Measurements from ENCODE around the gene LILRA2. TPM values are rescaled to one million over a fixed set of nuclear protein-coding genes. Genes with fewer than 3 reads are reported as not detected.

LILRA2 gene
- total and polyA plus RNA-seq, 3 donors from 2014 or later, result 0.47 to 2.6 (median 0.87) TPM

DNA sequence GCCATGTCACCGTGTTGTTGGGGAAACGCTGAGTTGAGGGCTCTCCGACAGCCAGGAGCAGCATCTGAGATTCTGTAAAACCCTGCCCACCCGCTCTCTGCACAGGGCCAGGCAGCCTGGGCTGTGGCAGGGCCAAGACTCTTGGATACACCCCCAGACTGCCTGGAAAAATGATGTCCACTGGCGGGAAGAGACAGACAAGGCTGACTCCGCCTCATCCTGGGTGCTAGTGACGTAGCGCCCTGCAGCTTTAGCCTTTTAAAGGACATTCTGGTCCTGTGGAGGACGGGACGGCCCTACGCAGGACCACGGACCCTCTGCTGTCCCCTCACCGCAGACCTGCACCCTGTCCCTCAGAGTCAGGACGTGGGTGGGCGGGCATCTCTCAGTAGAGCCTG lies 20.7 kb upstream of the LILRA2 start:
- Histone ChIP-seq H3K9me3 (no peaks in the 10 kb centered on the region), H3K27me3 (no peaks in the 10 kb centered on the region), H3K27ac (no peak overlapping the region), H3K36me3 (ENCODE audit: low read depth, missing control alignments) (no peaks in the 10 kb centered on the region), H3K4me3 (no peak overlapping the region), H3K4me1 (no peaks in the 10 kb centered on the region)
- no peak for TF ChIP-seq POLR2A (IDR thresholded peaks at IDR 0.05)
- TF ChIP-seq, protein P1, sequence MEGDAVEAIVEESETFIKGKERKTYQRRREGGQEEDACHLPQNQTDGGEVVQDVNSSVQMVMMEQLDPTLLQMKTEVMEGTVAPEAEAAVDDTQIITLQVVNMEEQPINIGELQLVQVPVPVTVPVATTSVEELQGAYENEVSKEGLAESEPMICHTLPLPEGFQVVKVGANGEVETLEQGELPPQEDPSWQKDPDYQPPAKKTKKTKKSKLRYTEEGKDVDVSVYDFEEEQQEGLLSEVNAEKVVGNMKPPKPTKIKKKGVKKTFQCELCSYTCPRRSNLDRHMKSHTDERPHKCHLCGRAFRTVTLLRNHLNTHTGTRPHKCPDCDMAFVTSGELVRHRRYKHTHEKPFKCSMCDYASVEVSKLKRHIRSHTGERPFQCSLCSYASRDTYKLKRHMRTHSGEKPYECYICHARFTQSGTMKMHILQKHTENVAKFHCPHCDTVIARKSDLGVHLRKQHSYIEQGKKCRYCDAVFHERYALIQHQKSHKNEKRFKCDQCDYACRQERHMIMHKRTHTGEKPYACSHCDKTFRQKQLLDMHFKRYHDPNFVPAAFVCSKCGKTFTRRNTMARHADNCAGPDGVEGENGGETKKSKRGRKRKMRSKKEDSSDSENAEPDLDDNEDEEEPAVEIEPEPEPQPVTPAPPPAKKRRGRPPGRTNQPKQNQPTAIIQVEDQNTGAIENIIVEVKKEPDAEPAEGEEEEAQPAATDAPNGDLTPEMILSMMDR (IDR thresholded peaks at IDR 0.05), result no peak
- intact Hi-C loops (cut with DNase I; ENCODE audit: low total_unique reads), result no loop called here
- 65 to 66% methylated on average over 3 to 15 of the region's 15 CpGs for WGBS, 2 donors
- no peak for DNase-seq

DNA sequence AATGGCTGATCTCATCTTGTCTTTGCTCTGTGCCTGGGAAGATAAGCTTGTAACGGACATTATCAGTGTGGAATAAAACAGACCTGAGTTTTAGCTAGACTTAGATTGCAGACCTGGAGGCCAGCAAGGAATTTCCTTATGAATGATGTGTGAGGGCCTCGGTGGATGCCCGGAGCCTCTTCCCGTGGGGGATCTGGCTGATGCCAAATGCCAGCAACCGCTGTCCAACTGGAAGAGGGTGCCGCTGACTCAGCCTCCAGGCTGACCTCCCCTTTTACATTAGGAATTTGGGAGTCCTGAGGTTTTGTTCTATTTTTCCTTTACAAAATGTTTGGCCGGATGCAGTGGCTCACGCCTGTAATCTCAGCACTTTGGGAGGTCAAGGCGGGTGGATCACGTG lies 19.6 kb upstream of the LILRA2 start:
- Histone ChIP-seq H3K4me3 (no peak overlapping the region), H3K27me3 (no peaks in the 10 kb centered on the region), H3K36me3 (ENCODE audit: low read depth, missing control alignments) (no peaks in the 10 kb centered on the region), H3K27ac (no peak overlapping the region), H3K9me3 (no peaks in the 10 kb centered on the region), H3K4me1 (no peaks in the 10 kb centered on the region)
- TF ChIP-seq POLR2A (IDR thresholded peaks at IDR 0.05), result no peak
- TF ChIP-seq, protein P1 (IDR thresholded peaks at IDR 0.05), result no peak
- DNase-seq, result no peak
- intact Hi-C loops (cut with DNase I; ENCODE audit: low total_unique reads), result no loop called here
- 59 to 71% methylated on average over 10 of the region's 10 CpGs for WGBS, 2 donors

DNA sequence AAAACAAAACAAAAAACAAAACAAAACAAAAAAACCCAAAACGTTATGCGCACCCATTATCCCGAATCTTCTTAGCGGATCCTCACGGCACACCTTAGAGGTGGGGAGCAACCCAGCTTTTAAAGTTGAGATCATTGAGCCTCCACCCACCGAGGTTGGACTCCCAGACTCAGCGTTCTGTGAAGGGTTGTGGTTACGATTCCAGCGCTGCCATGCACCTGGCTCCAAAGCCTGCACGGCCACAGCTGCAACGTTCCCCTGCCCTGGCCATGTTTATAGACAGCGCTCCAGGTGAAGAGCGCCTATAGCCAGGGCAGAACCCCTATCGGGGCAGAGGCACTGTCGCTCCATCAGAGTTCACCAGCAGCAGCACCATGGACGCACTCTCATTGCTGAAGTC lies 18.7 kb upstream of the LILRA2 start:
- intact Hi-C loops (cut with DNase I; ENCODE audit: low total_unique reads), result no loop called here
- no peaks in the 10 kb centered on the region for H3K9me3 ChIP-seq
- no peaks in the 10 kb centered on the region for H3K4me1 ChIP-seq
- DNase-seq, result no peak
- no peaks in the 10 kb centered on the region for H3K36me3 ChIP-seq (ENCODE audit: low read depth, missing control alignments)
- TF ChIP-seq POLR2A (IDR thresholded peaks at IDR 0.05), result no peak
- TF ChIP-seq, protein P1 (IDR thresholded peaks at IDR 0.05), result no peak
- H3K27ac ChIP-seq, result no peak overlapping the region
- WGBS, 2 donors, result 81 to 87% methylated on average over 13 to 16 of the region's 16 CpGs
- no peak overlapping the region for H3K4me3 ChIP-seq
- H3K27me3 ChIP-seq, result no peaks in the 10 kb centered on the region

DNA sequence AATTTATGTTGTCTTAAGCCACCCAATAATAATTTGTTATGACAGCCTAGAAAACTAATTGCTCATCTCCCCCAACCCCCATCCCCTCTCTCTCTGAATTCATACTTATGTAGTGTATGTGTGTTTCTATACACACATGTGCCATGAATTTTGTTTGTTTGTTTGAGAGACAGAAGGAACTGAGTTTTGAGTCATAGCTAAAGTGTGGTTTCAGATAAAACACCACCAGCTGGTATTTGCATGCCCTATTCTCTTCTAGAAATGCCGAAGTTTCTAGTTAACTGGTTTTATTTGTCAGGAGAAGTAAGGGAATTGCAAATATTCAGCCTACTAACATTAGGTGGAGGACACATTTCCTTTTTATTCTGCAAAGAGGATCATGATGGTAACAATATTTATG lies 17.4 kb upstream of the LILRA2 start:
- 89 to 90% methylated on average over 1 of the region's 1 CpG for WGBS, 2 donors
- DNase-seq, result no peak
- Histone ChIP-seq H3K27ac (no peak overlapping the region), H3K9me3 (no peaks in the 10 kb centered on the region), H3K27me3 (no peaks in the 10 kb centered on the region), H3K4me3 (no peak overlapping the region), H3K4me1 (no peaks in the 10 kb centered on the region), H3K36me3 (ENCODE audit: low read depth, missing control alignments) (no peaks in the 10 kb centered on the region)
- intact Hi-C loops (cut with DNase I; ENCODE audit: low total_unique reads), result no loop called here
- TF ChIP-seq POLR2A (IDR thresholded peaks at IDR 0.05), result no peak
- TF ChIP-seq, protein P1 (IDR thresholded peaks at IDR 0.05), result no peak

DNA sequence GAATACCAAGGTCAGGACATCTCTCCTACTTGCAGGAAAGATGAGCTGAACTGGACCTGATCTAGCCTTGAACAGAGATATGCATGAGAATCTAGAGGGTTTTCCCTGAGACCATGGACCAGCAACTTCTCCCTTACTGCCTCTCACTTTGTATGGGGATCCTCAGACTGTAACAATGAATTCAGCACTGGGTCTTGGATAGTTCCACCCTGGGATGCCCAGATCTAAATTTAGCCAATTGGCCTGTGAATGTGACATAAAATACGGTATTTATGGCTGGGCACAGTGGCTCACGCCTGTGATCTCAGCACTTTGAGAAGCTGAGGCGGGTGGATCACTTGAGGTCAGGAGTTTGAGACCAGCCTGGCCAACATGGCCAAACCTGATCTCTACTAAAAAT lies 15.3 kb upstream of the LILRA2 start:
- no peaks in the 10 kb centered on the region for H3K27me3 ChIP-seq
- 39 to 68% methylated on average over 3 of the region's 3 CpGs for WGBS, 2 donors
- no peaks in the 10 kb centered on the region for H3K36me3 ChIP-seq (ENCODE audit: low read depth, missing control alignments)
- TF ChIP-seq, protein P1 (IDR thresholded peaks at IDR 0.05), result no peak
- no peak for TF ChIP-seq POLR2A (IDR thresholded peaks at IDR 0.05)
- no peak for DNase-seq
- no peaks in the 10 kb centered on the region for H3K4me1 ChIP-seq
- H3K9me3 ChIP-seq, result no peaks in the 10 kb centered on the region
- H3K27ac ChIP-seq, result no peak overlapping the region
- H3K4me3 ChIP-seq, result no peak overlapping the region
- intact Hi-C loops (cut with DNase I; ENCODE audit: low total_unique reads), result no loop called here
